ENCODE data around the gene CHI3L2. TPM values are rescaled to one million over a fixed set of nuclear protein-coding genes. Genes with fewer than 3 reads are reported as not detected.

Gene CHI3L2
- total and polyA plus RNA-seq, 3 donors from 2014 or later, result 0.55 to 5.0 (median 4.3) TPM

GRCh38 chr1:111251570-111251969 lies 24.1 kb downstream of the CHI3L2 start:
- H3K9me3 ChIP-seq, result no peaks in the 10 kb centered on the region
- intact Hi-C loops (cut with DNase I; ENCODE audit: low total_unique reads), result no loop called here
- no peak for TF ChIP-seq POLR2A (IDR thresholded peaks at IDR 0.05)
- no peak for TF ChIP-seq CTCF (IDR thresholded peaks at IDR 0.05)

GRCh38 chr1:111252786-111253185 lies 25.3 kb downstream of the CHI3L2 start:
- H3K27ac ChIP-seq, result no peak overlapping the region
- TF ChIP-seq POLR2A (IDR thresholded peaks at IDR 0.05) (no peak), CTCF (IDR thresholded peaks at IDR 0.05) (no peak)
- H3K36me3 ChIP-seq (ENCODE audit: low read depth, missing control alignments), result no peaks in the 10 kb centered on the region
- intact Hi-C loops (cut with DNase I; ENCODE audit: low total_unique reads), result no loop called here
- no peak overlapping the region for H3K4me3 ChIP-seq
- H3K9me3 ChIP-seq, result no peaks in the 10 kb centered on the region
- DNase-seq, result no peak
- H3K4me1 ChIP-seq, result no peaks in the 10 kb centered on the region
- no peaks in the 10 kb centered on the region for H3K27me3 ChIP-seq
- 88 to 96% methylated on average over 2 of the region's 2 CpGs for WGBS, 2 donors

More at GRCh38 chr1:111251570-111251969, 24.1 kb downstream of the CHI3L2 start:
- H3K4me3 ChIP-seq, result no peak overlapping the region
- H3K27me3 ChIP-seq, result no peaks in the 10 kb centered on the region
- DNase-seq, result no peak
- no peak overlapping the region for H3K27ac ChIP-seq
- H3K36me3 ChIP-seq (ENCODE audit: low read depth, missing control alignments), result no peaks in the 10 kb centered on the region
- WGBS, 2 donors, result 86 to 90% methylated on average over 8 of the region's 8 CpGs
- H3K4me1 ChIP-seq, result no peaks in the 10 kb centered on the region

GRCh38 chr1:111253876-111254275 lies 26.4 kb downstream of the CHI3L2 start:
- no peaks in the 10 kb centered on the region for H3K4me1 ChIP-seq
- TF ChIP-seq CTCF (IDR thresholded peaks at IDR 0.05), result no peak
- no peak for TF ChIP-seq POLR2A (IDR thresholded peaks at IDR 0.05)
- no peaks in the 10 kb centered on the region for H3K9me3 ChIP-seq
- intact Hi-C loops (cut with DNase I; ENCODE audit: low total_unique reads), result no loop called here
- no peaks in the 10 kb centered on the region for H3K36me3 ChIP-seq (ENCODE audit: low read depth, missing control alignments)
- no peak overlapping the region for H3K4me3 ChIP-seq
- H3K27me3 ChIP-seq, result no peaks in the 10 kb centered on the region
- WGBS, 2 donors, result 45 to 72% methylated on average over 1 of the region's 1 CpG
- H3K27ac ChIP-seq, result no peak overlapping the region
- DNase-seq, result no peak

- Histone ChIP-seq H3K4me1 (no peaks in the 10 kb centered on the region), H3K27me3 (no peaks in the 10 kb centered on the region), H3K27ac (no peak overlapping the region), H3K4me3 (no peak overlapping the region), H3K36me3 (ENCODE audit: low read depth, missing control alignments) (no peaks in the 10 kb centered on the region), H3K9me3 (no peaks in the 10 kb centered on the region)
- intact Hi-C loops (cut with DNase I; ENCODE audit: low total_unique reads), result no loop called here
- TF ChIP-seq CTCF (IDR thresholded peaks at IDR 0.05) (no peak), POLR2A (IDR thresholded peaks at IDR 0.05) (no peak)
- 87 to 90% methylated on average over 8 of the region's 8 CpGs for WGBS, 2 donors
- DNase-seq, result no peak
Observed at GRCh38 chr1:111256988-111257658, 29.6 kb downstream of the CHI3L2 start.
